Upper lobe of left lung (tissue), 6 donors: ENCODE data around the gene SORL1. TPM values are rescaled to one million over a fixed set of nuclear protein-coding genes. Genes with fewer than 3 reads are reported as not detected.

ENCODE experiments used
- ATAC-seq, 2 donors: fragments of 200-7000 bp; cut with Tn5 transposase; one replicate each; pipeline ENCODE4 v1.9.1; 2022; ENCODE audit warnings: mild to moderate bottlenecking in 2 of 2, moderate library complexity in 2 of 2; ENCODE audit not compliant: low FRiP score in 2 of 2
- DNase-seq, 2 donors: peaks; one replicate each; pipeline ENCODE4 v3.0.0-alpha.2; 2019 to 2020
- H3K27ac ChIP-seq, 4 donors: fragments of 200-600 bp; sonication (generic); one replicate each; pipeline ENCODE4 v1.5.1; 2016 to 2019
- H3K27me3 ChIP-seq, 4 donors: fragments of 200-600 bp; sonication (generic); one replicate each; pipeline ENCODE4 v1.5.1; 2017 to 2019
- H3K36me3 ChIP-seq, 4 donors: fragments of 200-600 bp; sonication (generic); one replicate each; pipeline ENCODE4 v1.5.1; 2016 to 2019
- H3K4me1 ChIP-seq, 4 donors: fragments of 200-600 bp; sonication (generic); one replicate each; pipeline ENCODE4 v1.5.1; 2018 to 2019
- H3K4me3 ChIP-seq, 4 donors: fragments of 200-600 bp; sonication (generic); one replicate each; pipeline ENCODE4 v1.5.1; 2017 to 2019; ENCODE audit warnings: mild to moderate bottlenecking in 2 of 4, moderate library complexity in 1 of 4
- H3K9me3 ChIP-seq, 4 donors: fragments of 200-600 bp; sonication (generic); one replicate each; pipeline ENCODE4 v1.5.1; 2018 to 2019
- CTCF ChIP-seq, 6 experiments: fragments of 450-650 bp in 4 of 6; fragments of 200-600 bp in 2 of 6; sonication (generic) in 2 of 6; IDR thresholded peaks; one replicate each; pipeline ENCODE4 v1.5.1; 2016 to 2019; ENCODE audit warnings: antibody characterized with exemption in 6 of 6
- EP300 ChIP-seq, 4 donors: sonication (generic); formaldehyde crosslinking; IDR thresholded peaks; one replicate each; pipeline ENCODE4 v1.5.1; 2017; ENCODE audit warnings: antibody characterized with exemption in 4 of 4, control low read depth in 2 of 4
- POLR2A ChIP-seq, 4 donors: fragments of 450-650 bp; IDR thresholded peaks; one replicate each; pipeline ENCODE4 v1.5.1; 2016 to 2017; ENCODE audit warnings: antibody characterized with exemption in 4 of 4, mild to moderate bottlenecking in 2 of 4
- POLR2AphosphoS5 ChIP-seq, 2 donors: sonication (generic); formaldehyde crosslinking; IDR thresholded peaks; one replicate each; pipeline ENCODE4 v1.5.1; 2017; ENCODE audit warnings: antibody characterized with exemption in 2 of 2
- WGBS, 2 donors: methylation state at CpG; one replicate each; pipeline ENCODE4 v1.1.5; 2017 to 2018; 5-methylcytosine and 5-hydroxymethylcytosine counted together
- total RNA-seq, 6 donors: library from RNA; depleted of rRNA in 4 of 6; stranded (reverse); fragments of >200 nt in 4 of 6; gene quantifications; one replicate each; pipeline versions ENCODE4 v1.1.0 to v1.2.1, GENCODE V29; 2016 to 2021
- donor health status: DM: no; HTN: no; CAD: no; lungs with moderate emphysema.
- donor health status: DM: no; HTN: yes; CAD: no; lungs with severe emphysema.

Gene SORL1
- total RNA-seq, 6 donors from 2014 or later = 33.3 to 85.9 (median 67.2) TPM

GRCh38 chr11:121553389-121553788 is 101.3 kb downstream of the SORL1 start:
- no peaks in the 10 kb centered on the region for H3K9me3 ChIP-seq
- H3K4me3 ChIP-seq = no peak overlapping the region
- DNase-seq = no peak
- H3K36me3 ChIP-seq = peaks cover under 1 to 21% (median 10%) of the 10 kb centered on the region in 4 donors
- TF ChIP-seq POLR2A (IDR thresholded peaks at IDR 0.05) (no peak), POLR2AphosphoS5 (IDR thresholded peaks at IDR 0.05) (no peak), CTCF (IDR thresholded peaks at IDR 0.05) (no peak), EP300 (IDR thresholded peaks at IDR 0.05) (no peak)
- WGBS, 2 donors = 76 to 83% methylated on average over 3 of the region's 3 CpGs
- H3K4me1 ChIP-seq = no peaks in the 10 kb centered on the region
- no peaks in the 10 kb centered on the region for H3K27me3 ChIP-seq
- no peak for ATAC-seq
- H3K27ac ChIP-seq = no peak overlapping the region

- H3K27me3 ChIP-seq = no peaks in the 10 kb centered on the region
- no peak for TF ChIP-seq CTCF (IDR thresholded peaks at IDR 0.05)
- peaks cover 4 to 25% (median 15%) of the 10 kb centered on the region in 4 donors for H3K36me3 ChIP-seq
- H3K9me3 ChIP-seq = no peaks in the 10 kb centered on the region
- no peak overlapping the region for H3K27ac ChIP-seq
- WGBS, 2 donors = 85 to 90% methylated on average over 11 of the region's 11 CpGs
- no peaks in the 10 kb centered on the region for H3K4me1 ChIP-seq
- DNase-seq = peak; percentile 17 to 31
- ATAC-seq = no peak
- H3K4me3 ChIP-seq = no peak overlapping the region
Measured at GRCh38 chr11:121553806-121554205, 101.7 kb downstream of the SORL1 start.

GRCh38 chr11:121554552-121554951 is 102.4 kb downstream of the SORL1 start:
- TF ChIP-seq CTCF (IDR thresholded peaks at IDR 0.05) (no peak), EP300 (IDR thresholded peaks at IDR 0.05) (no peak), POLR2A (IDR thresholded peaks at IDR 0.05) (no peak), POLR2AphosphoS5 (IDR thresholded peaks at IDR 0.05) (no peak)
- Histone ChIP-seq H3K36me3 (peaks cover 9 to 32% (median 15%) of the 10 kb centered on the region in 4 donors), H3K4me3 (no peak overlapping the region), H3K4me1 (no peaks in the 10 kb centered on the region), H3K27me3 (no peaks in the 10 kb centered on the region), H3K27ac (no peak overlapping the region), H3K9me3 (no peaks in the 10 kb centered on the region)
- no peak for ATAC-seq
- 89 to 100% methylated on average over 2 of the region's 2 CpGs for WGBS, 2 donors
- no peak for DNase-seq

- H3K4me3 ChIP-seq = no peak overlapping the region
- H3K27ac ChIP-seq = no peak overlapping the region
- no peaks in the 10 kb centered on the region for H3K9me3 ChIP-seq
- 71 to 82% methylated on average over 5 of the region's 5 CpGs for WGBS, 2 donors
- H3K36me3 ChIP-seq = peaks cover 10 to 34% (median 18%) of the 10 kb centered on the region in 4 donors
- ATAC-seq = no peak
- no peaks in the 10 kb centered on the region for H3K4me1 ChIP-seq
- TF ChIP-seq POLR2A (IDR thresholded peaks at IDR 0.05) (no peak), EP300 (IDR thresholded peaks at IDR 0.05) (no peak), POLR2AphosphoS5 (IDR thresholded peaks at IDR 0.05) (no peak), CTCF (IDR thresholded peaks at IDR 0.05) (no peak)
- DNase-seq = no peak
- no peaks in the 10 kb centered on the region for H3K27me3 ChIP-seq
Measured at GRCh38 chr11:121555121-121555520, 103.0 kb downstream of the SORL1 start.

GRCh38 chr11:121556937-121557336 is 104.8 kb downstream of the SORL1 start:
- no peaks in the 10 kb centered on the region for H3K9me3 ChIP-seq
- no peak overlapping the region for H3K4me3 ChIP-seq
- DNase-seq = no peak
- no peaks in the 10 kb centered on the region for H3K4me1 ChIP-seq
- H3K27me3 ChIP-seq = no peaks in the 10 kb centered on the region
- no peak overlapping the region for H3K27ac ChIP-seq
- 95 to 97% methylated on average over 7 of the region's 7 CpGs for WGBS, 2 donors
- no peak for ATAC-seq
- TF ChIP-seq EP300 (IDR thresholded peaks at IDR 0.05) = no peak
- no peak for TF ChIP-seq CTCF (IDR thresholded peaks at IDR 0.05)
- no peak for TF ChIP-seq POLR2A (IDR thresholded peaks at IDR 0.05)
- TF ChIP-seq POLR2AphosphoS5 (IDR thresholded peaks at IDR 0.05) = no peak
- H3K36me3 ChIP-seq = peaks cover 10 to 34% (median 18%) of the 10 kb centered on the region in 4 donors
